HEK293 (cell line): ENCODE measurements around the gene MED20.

ENCODE experiments used
- CTCF ChIP-seq: fragments of 450-650 bp; formaldehyde crosslinking; IDR thresholded peaks from 2 replicates; pipeline ENCODE4 v1.5.1; 2016; ENCODE audit warnings: missing biosample characterization, missing genetic modification characterization
- GLI4 ChIP-seq: fragments of 450-650 bp; formaldehyde crosslinking; IDR thresholded peaks from 2 replicates; pipeline ENCODE4 v1.5.1; 2016; ENCODE audit warnings: missing biosample characterization, missing genetic modification characterization
- KLF16 ChIP-seq: fragments of 450-650 bp; formaldehyde crosslinking; IDR thresholded peaks from 2 replicates; pipeline ENCODE4 v1.5.1; 2017; ENCODE audit warnings: missing biosample characterization, missing genetic modification characterization
- PATZ1 ChIP-seq: fragments of 450-650 bp; formaldehyde crosslinking; IDR thresholded peaks from 2 replicates; pipeline ENCODE4 v1.5.1; 2016; ENCODE audit warnings: missing biosample characterization, missing genetic modification characterization
- ZNF114 ChIP-seq: fragments of 450-650 bp; formaldehyde crosslinking; IDR thresholded peaks from 2 replicates; pipeline ENCODE4 v1.5.0; 2017; ENCODE audit warnings: missing biosample characterization, missing genetic modification characterization
- ZNF549 ChIP-seq: fragments of 450-650 bp; IDR thresholded peaks from 2 replicates; pipeline ENCODE4 v1.5.1; 2018; ENCODE audit warnings: missing biosample characterization, missing genetic modification characterization, mild to moderate bottlenecking, inconsistent platforms, moderate library complexity
- ZNF639 ChIP-seq: fragments of 450-650 bp; formaldehyde crosslinking; IDR thresholded peaks from 2 replicates; pipeline ENCODE4 v1.5.1; 2016; ENCODE audit warnings: missing biosample characterization, missing genetic modification characterization
- ZNF707 ChIP-seq: fragments of 450-650 bp; formaldehyde crosslinking; IDR thresholded peaks from 2 replicates; pipeline ENCODE4 v1.5.1; 2016; ENCODE audit warnings: missing biosample characterization, missing genetic modification characterization
- ZSCAN18 ChIP-seq: fragments of 450-650 bp; formaldehyde crosslinking; IDR thresholded peaks from 2 replicates; pipeline ENCODE4 v1.5.1; 2016; ENCODE audit warnings: missing biosample characterization, missing genetic modification characterization
- TF ChIP-seq, protein P1 (sequence below): fragments of 450-650 bp; formaldehyde crosslinking; IDR thresholded peaks from 2 replicates; pipeline ENCODE4 v1.5.1; 2017; ENCODE audit warnings: missing biosample characterization, missing genetic modification characterization

DNA sequence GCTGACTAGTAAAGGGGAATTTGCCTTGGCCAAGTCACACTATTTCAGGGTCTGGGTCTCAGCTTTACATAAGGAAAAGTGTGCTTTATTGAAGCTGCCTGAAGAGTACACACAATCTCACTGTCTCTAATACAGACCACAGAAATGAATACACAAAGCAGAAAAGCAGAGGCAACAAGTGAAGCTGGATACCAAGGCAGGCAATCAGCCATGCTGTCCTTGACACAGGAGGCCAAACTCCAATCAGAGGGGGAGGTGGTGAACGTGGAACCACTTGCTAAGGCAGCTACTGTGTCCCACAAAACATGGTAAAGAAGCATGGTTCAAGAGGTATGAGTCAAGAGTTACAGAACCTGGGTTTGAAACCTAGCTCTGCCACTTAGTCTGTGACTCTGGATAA is 42.4 kb upstream of the MED20 start:
- TF ChIP-seq ZNF549 (tag by site-specific recombination) (no peak), PATZ1 (tag by site-specific recombination) (no peak), KLF16 (tag by site-specific recombination) (no peak), ZNF114 (tag by site-specific recombination) (no peak), ZNF707 (tag by site-specific recombination) (no peak), CTCF (tag by site-specific recombination) (no peak), ZSCAN18 (no peak), ZNF639 (tag by site-specific recombination) (no peak), GLI4 (tag by site-specific recombination) (no peak)
- TF ChIP-seq, protein P1, sequence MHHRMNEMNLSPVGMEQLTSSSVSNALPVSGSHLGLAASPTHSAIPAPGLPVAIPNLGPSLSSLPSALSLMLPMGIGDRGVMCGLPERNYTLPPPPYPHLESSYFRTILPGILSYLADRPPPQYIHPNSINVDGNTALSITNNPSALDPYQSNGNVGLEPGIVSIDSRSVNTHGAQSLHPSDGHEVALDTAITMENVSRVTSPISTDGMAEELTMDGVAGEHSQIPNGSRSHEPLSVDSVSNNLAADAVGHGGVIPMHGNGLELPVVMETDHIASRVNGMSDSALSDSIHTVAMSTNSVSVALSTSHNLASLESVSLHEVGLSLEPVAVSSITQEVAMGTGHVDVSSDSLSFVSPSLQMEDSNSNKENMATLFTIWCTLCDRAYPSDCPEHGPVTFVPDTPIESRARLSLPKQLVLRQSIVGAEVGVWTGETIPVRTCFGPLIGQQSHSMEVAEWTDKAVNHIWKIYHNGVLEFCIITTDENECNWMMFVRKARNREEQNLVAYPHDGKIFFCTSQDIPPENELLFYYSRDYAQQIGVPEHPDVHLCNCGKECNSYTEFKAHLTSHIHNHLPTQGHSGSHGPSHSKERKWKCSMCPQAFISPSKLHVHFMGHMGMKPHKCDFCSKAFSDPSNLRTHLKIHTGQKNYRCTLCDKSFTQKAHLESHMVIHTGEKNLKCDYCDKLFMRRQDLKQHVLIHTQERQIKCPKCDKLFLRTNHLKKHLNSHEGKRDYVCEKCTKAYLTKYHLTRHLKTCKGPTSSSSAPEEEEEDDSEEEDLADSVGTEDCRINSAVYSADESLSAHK (tag by site-specific recombination) = no peak
